Activated T-cell treated with anti-CD3 and anti-CD28 coated beads, Interleukin-2, amount 50 U/mL, for 48 hours (primary cell): ENCODE data around the gene DNLZ.
A peak's percentile ranks its signal among the peaks of the same experiment; 100 is the strongest.
"Not testable (repeated sequence)": the region's sequence is repeated elsewhere in the genome, so short reads cannot be mapped to it uniquely, and the experiment has no call there.

Experiments
- DNase-seq, 2 experiments: peaks; one replicate each; pipeline ENCODE4 v3.0.0-alpha.2; 2020

Gene DNLZ

DNA sequence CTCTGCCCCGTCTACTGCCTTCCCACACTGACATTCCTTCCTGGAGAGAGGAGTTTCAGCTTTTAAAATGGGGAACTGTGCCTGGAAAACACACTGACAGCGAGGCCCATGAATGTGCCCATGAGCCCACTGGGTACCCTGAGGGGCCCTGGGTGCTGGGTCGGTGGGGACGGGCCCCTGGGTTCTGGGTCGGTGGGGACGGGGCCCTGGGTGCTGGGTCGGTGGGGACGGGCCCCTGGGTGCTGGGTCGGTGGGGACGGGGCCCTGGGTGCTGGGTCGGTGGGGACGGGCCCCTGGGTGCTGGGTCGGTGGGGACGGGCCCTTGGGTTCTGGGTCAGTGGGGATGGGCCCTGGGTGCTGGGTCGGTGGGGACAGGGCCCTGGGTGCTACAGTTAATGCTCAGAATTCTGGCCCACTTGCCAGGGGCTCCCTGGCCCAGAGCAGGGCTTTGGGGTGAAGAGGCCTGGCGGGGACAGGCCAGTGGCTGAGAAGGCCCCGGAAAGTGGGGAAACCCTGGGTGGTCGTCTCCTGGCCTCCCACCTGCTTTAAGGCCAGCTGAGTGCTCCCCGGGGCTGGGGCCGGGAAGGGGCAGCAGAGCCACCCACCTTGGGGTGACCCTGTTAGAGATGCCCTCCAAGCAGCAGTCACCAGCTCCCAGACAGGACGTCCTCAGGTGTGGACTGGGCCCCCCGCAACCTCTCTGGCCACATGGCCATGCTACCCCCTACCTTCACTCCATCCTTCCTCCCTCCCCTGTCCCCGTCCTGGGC, 33.7 kb downstream of the DNLZ start:
- no peak for DNase-seq

DNA sequence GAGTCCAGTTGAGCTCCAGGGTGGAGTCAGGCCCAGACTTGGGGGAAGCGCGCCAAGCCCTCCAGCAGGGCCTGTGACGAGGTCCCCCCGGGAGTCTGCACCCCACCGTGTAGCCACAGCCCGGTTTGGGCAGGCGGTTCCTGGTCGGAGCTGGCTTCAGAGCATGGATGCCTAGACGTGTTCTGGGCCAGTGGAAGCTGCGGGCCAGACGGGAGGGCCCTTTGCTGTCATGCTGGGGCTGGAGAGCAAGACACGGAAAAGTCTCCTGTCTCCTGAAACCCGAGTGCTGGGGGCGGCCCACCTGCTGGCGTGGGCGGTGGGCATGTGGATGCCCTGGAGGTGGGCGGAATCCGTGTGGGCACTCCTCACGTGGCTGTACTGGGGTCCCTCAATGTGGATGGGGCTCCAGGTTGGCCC, 34.3 kb downstream of the DNLZ start:
- DNase-seq = no peak

DNA sequence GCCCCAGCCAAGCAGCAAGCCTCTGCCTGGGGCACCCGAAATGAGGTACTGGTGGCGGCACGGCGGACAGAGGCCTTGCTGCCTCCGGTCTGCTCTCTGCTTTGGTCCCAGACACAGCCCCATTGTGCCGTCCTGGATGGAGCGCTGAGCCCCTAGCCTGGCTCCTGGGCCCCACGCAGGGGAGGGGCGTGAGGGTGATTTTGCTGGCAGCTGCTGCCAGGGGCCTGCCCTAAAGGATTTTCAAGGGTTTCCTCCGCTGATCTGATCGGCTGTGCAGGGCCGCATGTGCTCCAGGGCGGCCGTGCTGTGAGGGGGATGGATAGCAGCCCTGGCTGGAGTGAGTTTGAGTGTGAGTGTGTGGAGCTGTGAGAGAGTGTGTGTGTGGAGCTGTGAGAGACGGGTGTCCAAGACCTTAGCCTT, 34.9 kb downstream of the DNLZ start:
- no peak for DNase-seq

DNA sequence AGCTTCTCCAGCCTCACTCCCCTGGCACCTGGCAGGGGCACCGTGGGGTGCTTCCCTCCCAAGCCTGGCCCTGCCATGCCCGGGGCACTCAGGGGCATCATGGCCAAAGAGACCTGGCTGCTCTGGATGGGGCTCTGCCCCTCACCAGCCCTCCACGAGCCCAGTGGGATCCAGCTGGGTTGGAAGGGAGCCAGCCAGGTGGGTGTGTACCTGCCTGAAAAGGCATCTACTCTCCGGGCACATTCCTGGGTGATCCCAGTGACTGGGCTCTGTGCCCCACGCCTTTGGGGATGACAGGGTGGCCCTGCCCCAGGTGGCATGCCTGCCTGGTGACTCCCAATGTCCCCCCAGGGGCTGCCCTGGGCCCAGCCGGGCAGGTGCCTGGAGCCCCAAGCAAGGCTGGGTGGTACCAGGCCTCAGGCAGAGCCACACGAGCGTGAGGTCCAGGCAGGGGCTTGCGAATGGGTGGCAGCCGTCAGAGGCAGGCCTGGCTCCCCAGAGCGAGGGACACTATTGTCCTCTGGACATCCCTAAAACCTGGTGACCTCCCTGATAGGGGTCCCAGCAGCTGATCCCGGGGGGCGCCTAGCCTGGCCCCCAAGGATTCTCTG, 35.4 kb downstream of the DNLZ start:
- DNase-seq = peak; percentile 41 to 46

DNA sequence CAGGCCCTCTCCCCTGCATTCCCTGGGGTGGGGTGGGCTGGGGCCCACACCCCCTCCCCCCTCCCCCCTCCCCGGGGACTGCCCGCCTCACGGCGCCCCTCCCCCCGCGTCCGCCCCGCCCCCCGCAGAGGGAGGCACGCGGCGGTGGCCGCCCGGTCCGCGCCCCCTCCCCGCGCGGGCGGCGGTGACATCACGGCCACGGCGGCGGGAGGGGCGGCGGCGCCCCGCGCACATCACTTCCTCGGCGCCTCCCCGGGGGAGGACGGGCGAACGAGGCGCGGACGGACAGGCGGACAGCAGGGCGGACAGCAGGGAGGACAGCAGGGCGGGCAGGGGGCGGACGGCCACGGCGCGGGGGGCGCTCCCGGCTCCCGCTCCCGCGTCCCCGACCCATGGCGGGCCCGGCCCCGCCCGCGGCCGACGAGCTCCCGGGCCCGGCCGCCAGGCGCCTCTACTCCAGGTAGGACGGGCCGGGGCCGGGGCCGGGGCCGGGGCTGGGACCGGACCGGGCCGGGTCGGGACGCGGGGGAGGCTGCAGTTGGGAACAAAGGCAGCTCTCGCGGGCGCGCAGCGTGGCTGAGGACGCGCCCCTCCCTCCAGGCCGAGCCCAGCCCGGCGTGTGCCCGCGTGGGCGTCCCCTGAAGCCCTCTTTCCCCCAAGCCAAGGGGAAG, 36.1 kb downstream of the DNLZ start, which contains the start of gene GPSM1:
TSS of gene GPSM1 (plus strand) at position 236 of the 671 bp plus-strand sequence. CDS start at position 393, 157 bp downstream.
- peak; percentile 49 to 56 for DNase-seq

DNA sequence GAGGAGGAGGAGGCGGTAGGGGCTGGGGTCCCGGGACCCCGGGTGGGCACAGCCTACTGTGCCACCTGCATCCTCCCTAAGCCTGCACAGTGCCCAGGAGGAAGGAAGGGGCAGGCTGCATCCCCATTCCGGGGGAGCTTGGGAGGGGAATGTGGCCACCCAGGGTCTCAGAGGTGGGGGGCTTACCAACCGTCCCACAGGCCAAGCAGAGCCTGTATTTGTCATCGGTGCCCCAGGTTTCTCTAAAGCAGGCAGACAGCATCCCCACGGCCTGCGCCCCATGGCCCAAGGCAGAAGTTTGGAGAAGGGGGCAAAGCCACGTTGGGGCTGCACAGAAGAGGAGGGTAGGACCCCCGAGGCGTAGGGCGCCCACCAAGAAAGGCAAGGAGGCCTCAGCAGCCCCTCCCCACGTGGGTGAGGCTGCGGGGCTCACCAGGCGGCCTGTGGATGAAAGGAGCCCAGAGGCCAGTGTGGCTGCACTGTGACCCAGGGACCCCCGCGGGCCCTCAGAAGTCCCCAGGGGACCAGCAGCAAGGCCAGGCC, 36.7 kb downstream of the DNLZ start:
- no peak for DNase-seq

DNA sequence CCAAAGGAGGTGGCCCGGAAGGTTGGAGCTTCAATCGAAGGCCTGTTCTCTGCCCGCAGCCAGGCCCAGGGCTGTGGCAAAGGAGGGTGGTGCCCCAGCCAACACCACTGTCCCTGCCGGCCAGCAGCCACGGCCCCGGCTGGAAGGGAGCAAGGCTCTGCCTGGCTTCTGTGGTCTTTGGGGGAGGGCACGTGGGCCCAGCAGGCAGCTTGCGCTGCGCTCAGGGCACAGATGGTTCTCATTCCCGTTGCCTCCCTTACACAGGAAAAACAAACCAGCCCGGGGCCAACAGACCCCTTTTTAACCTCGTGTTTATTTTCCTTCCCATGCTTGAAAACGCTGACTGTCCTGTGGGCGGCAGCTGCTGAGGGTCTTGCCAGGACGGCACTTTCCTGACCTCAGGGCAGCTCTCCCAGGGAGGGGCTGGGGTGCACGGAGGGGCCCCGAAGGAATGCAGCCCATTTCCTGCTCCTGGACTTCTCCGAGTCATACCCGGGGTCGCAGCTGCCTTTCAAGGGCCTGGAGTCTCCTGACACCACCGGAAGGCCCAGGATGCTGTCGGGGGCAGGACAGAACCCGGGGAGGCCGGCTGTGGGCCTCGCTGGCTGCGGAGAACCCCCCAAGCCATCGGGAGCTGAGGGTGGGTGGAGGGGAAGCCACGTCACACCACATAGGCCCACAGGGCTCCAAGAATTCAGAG, 37.3 kb downstream of the DNLZ start:
- DNase-seq = no peak

DNA sequence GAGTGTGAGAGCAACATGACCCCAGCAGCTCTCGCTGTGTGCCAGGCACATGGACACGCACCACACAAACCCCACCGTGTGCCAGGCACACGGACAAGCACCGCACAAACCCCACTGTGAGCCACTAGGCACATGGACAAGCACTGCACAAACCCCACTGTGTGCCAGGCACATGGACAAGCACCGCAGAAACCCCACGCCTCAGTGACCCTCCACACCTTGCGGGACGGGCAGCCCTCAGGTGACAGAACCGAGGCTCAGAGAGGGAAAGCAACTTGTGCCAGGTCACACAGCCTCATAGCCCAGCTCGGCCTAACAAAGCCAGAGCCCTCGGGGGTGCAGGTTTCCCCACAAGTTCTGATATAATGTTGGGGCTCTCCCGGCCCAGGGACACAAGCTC, 38.2 kb downstream of the DNLZ start:
- DNase-seq = no peak

DNA sequence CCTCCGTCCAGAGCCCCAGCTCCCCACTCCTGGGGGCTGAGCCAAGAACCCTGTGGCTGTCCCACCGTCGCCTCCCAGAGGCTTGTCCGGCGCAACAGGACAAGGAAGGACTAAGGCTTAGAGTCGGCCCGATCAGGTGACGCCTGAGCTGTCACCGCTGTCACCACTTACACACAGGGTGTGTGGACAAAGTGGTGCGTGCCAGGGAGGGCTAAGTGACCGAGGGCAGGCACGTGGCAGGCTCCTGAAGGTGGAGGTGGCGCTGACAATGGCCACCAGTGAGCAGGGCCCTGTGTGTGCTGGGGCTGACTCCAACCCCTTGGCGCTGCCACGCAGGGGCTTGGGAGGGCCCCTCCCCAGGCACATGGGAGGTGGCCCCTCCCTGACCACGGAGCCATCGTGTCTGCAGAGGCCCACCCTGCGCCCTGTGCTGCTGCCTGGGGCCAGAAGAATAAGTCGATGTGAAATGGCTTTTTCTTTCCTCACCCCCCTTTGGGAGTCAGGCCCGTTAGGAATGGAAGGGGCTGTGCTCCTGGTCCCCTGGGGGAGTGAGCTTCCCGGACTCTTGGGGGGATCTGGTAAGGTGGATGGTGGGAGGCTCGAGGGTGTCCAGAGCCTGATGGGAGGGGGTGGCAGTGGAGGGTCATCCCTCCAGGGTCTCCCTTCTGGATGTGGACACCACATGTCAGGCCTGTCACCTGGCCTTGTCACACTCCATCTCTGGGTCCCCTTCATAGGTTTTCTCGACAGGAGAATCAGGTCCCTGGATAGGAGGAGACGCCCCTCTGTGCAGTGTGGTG, 38.8 kb downstream of the DNLZ start:
- no peak for DNase-seq

DNA sequence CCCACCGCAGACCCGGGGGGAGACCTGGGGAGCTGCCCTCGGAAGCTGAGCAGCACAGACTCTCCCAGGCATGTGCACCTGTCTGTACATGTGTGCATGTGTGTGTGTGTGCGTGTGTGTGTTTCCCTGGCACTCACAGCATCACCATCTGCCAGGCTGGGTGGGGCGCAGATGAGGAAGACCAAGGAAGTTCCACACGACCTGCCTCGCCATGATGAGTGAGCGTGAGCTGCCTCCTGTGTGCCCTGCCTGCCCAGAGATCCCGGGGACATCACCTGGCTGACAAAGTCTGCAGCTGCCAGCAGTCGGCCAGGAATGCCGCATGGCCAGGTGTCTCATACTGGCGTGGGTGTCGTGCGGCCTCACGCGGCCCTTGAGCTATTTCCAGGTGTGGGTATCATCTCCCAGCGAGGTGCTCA, 40.2 kb downstream of the DNLZ start:
- DNase-seq = no peak

DNA sequence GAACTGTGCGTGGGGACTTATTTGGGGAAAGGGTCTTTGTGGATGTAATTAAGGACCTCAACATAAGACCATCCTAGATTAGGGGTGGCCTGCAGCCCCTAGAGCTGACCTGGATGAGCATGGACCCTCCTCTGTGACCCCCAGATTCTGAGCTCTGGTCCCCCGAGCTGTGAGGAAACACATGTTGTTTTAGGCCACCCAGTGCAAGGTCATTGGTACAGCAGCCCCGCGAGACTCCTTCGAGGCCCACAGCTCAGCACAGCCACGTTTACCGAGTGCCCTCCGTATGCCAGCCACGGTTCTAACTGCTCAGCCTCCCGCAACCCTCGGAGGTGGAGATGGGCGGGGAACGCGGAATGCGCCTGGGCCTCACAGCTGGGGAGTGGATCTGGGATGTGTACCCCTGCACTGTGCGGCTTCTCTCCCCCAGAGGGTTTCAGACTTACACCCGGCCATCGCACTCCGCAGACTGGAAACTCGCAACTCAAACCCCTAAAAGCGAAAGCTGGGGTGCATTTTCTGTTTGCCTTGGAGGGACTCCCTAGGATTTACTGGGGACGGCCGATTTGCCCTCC, 40.7 kb downstream of the DNLZ start:
- no peak for DNase-seq

DNA sequence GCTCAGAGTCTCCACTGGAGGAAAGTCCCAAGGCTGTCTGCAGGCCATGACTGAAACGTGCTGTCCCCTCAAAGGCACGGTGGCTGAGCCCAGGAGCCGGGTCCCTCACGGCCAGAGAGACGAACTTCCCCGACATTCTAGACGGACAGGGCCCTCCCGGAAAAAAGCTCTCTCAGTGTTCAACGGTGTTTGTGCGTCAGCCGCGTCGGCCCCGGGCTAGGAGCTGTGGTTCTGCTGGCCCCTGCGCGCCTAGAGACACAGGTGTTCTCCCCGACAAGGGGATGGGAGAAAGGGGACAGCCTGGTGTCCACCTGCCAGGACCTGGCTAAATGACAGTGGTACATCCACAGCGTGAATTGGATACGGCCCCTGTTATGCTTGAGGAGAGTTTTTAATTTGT, 42.0 kb downstream of the DNLZ start:
- DNase-seq = no peak

DNA sequence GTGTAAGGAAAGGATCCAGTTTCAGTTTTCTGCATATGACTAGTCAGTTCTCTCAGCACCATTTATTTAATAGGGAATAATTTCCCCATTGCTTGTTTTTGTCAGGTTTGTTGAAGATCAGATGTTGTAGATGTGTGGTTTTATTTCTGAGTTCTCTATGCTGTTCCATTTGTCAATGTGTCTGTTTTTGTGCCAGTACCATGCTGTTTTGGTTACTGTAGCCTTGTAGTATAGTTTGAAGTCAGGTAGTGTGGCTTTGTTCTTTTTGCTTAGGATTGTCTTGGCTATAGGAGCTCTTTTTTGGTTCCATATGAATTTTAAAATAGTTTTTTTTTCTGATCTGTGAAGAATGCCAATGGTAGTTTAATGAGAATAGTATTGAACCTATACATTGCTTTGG, 42.6 kb downstream of the DNLZ start:
- not testable (repeated sequence) for DNase-seq

DNA sequence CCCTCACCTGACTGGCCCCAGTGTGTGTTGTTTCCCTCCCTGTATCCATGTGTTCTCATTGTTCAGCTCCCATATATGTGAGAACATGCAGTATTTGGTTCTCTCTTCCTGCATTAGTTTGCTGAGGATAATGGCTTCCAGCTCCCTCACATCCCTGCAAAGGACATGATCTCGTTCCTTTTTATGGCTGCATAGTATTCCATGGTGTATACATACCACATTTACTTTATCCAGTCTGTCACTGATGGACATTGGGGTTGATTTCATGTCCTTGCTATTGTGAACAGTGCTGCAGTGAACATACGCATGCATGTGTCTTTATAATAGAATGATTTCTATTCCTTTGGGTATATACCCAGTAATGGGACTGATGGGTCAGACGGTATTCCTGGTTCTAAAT, 43.6 kb downstream of the DNLZ start:
- DNase-seq = not testable (repeated sequence)

DNA sequence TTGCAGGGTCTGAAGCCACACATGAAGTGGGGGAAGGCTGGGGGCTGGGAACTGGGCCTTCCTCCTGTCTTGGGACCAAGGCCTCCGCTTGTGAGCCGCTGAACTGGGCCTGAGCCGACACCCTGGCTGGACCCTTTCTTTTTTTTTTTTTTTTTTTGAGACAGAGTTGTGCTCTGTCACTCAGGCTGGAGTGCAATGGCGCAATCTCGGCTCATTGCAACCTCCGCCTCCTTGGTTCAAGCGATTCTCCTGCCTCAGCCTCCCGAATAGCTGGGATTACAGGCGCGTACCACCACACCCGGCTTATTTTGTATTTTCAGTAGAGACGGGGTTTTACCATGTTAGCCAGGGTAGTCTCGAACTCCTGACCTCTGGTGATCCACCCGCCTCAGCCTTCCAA, 44.3 kb downstream of the DNLZ start:
- DNase-seq = not testable (repeated sequence)

DNA sequence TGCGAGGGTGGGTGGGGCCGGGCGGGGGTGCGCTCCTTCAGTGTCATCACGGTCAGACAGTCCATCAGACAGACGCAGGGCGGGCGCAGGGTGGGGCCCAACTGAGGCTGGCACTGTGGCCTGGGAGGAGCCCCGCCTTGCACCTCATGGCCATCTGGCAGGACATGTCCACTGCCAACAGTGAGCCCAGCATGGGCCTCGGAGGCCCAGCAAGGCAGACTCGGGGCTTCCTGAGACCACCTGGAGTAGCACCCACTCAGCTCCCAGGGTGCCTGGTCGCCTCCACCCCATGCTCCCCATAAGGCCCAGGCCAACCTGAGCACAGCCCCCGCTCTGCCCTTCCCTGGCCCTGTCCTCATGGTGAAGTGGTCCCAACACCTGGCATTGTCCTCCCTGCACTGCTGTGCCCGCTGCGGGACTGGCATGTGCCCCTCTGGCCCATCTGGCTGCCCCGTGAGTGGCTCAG, 44.7 kb downstream of the DNLZ start:
- no peak for DNase-seq

DNA sequence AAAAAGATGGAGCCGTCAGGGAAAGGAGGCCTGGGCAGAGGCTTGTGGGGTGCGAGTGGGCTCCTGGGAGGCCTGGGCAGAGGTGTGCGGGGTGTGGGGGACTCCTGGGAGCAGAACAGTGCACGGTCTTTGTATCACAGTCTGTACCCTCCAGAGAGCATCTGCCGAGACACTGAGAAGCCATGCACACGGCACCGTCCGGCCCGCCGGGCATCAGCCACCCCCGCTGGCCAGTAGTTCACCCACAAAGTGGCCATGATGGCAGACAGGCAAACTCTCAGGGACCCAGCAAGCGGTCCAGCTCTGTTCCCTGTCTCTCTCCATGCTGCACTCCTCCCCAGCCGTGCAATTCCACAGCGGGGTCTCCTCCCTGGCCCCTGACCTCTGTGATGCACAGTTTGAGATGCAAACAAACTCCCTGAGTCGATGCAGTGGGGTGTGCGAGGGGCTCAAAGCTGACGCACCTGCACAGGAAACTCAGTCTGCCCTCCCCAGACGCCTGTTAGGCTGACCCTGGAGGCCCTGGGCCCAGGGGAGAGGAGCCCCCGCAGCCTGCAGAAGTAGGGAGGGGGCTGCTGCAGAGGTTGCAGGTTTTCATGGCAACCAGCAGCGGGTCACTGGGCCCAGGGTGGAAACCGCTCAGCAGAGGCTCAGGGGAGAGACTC, 45.3 kb downstream of the DNLZ start:
- no peak for DNase-seq

DNA sequence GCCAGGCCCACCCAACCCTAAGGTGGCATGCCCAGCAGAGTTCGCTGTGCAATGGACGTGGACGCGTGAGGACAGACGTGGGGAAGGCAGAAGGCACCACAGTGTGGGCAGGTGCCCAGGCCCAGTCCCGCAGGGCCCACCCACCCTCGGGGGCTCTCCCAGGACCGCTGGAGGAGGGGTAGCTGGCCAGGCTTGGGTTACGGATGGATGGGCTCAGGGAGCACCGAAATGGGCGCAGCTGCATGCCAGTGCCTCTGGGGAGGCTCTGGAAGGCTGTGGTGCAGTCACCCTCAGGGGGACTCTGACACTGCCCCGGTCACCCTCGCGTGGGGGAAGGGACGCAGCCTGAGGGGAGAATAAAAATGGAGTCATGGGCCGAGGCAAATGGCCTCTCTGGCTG, 45.8 kb downstream of the DNLZ start:
- DNase-seq = no peak

DNA sequence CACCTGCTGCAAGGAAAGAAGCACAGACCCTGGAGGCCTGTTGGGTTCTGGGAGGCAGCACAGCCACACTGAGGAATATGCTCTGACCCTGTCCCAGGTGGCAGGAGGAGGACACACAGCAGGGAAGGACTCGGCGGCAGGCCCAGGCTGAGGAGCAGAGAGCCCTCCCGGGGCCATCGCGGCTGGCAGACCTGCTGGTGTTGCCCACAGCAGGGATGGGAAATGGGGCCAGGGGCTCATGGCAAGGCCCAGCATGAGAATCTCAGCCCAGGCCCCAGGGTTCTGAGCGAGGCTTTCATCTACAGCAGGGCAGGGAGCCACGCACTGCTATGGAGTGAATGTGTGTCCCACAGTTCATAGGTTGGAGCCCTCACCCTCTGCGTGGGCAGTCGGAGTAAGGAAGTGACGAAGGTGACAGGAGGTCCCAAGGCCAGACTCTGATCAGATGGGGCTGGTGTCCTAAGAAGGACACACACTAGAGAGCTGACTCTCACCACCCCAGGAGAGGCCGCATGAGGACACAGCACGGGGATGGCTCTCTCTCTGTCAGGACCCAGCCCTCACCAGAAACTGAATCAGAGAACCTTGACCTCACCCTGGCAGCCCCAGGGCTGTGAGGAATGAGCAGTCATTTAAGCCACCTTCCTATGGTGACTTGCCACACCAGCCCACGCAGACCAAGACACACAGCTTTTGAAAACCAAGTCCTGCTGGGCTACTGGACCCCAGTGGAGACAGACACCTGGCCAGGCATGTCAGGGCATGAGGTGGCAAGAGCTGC, 46.5 kb downstream of the DNLZ start:
- no peak for DNase-seq

DNA sequence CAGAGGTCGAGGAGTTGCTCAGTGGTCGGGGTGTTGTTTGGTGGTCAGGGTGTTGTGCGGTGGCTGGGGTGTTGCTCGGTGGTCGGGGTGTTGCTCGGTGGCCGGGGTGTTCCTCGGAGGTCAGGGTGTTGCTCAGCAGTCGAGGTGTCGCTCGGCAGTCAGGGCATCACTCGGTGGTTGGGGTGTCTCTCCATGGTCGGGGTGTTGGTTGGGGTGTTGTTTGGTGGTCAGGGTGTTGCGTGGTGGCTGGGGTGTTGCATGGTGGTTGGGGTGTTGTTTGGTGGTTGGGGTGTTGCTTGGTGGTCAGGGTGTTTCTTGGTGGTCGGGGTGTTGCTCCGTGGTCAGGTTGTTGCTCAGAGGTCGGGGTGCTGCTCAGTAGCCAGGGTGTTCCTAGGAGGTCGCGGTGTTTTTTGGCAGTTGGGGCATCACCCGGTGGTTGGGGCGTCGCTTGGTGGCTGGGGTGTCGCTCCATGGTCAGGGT, 47.2 kb downstream of the DNLZ start:
- no peak for DNase-seq
